Measurements from ENCODE around the gene FLNA. TPM values are rescaled to one million over a fixed set of nuclear protein-coding genes. Genes with fewer than 3 reads are reported as not detected.

The FLNA gene
- total RNA-seq, 6 donors from 2014 or later = 800 to 1,760 (median 1,298) TPM

DNA sequence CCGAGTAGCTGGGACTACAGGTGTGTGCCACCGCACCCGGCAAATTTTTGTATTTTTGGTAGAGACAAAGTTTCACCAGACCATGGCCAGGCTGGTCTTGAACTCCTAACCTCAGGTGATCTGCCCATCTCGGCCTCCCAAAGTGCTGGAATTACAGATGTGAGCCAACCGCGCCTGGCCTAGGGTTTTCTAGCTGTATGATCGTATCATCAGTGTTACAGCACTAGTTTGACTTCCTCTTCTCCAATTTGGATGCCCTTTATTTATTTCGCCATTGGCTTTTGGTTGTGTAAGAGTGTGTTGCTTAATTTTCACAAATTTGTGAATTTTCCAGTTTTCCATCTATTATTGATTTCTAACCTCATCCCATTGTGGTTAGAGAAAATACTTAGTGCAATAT lies 73.6 kb downstream of the FLNA start:
- TF ChIP-seq POLR2A (IDR thresholded peaks at IDR 0.05) (no peak), EP300 (IDR thresholded peaks at IDR 0.05) (no peak), POLR2AphosphoS5 (IDR thresholded peaks at IDR 0.05) (no peak)
- TF ChIP-seq, protein P1, sequence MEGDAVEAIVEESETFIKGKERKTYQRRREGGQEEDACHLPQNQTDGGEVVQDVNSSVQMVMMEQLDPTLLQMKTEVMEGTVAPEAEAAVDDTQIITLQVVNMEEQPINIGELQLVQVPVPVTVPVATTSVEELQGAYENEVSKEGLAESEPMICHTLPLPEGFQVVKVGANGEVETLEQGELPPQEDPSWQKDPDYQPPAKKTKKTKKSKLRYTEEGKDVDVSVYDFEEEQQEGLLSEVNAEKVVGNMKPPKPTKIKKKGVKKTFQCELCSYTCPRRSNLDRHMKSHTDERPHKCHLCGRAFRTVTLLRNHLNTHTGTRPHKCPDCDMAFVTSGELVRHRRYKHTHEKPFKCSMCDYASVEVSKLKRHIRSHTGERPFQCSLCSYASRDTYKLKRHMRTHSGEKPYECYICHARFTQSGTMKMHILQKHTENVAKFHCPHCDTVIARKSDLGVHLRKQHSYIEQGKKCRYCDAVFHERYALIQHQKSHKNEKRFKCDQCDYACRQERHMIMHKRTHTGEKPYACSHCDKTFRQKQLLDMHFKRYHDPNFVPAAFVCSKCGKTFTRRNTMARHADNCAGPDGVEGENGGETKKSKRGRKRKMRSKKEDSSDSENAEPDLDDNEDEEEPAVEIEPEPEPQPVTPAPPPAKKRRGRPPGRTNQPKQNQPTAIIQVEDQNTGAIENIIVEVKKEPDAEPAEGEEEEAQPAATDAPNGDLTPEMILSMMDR (IDR thresholded peaks at IDR 0.05) = no peak
- H3K27ac ChIP-seq = peak overlapping the region in 1 of 4 donors; percentile 20
- no peak overlapping the region for H3K4me3 ChIP-seq
- ATAC-seq (ENCODE audit: low FRiP score in 2 of 2) (no peak), DNase-seq (peak in 1 of 2 donors; percentile 47)
- no peaks in the 10 kb centered on the region for H3K36me3 ChIP-seq
- H3K9me3 ChIP-seq = no peaks in the 10 kb centered on the region
- H3K27me3 ChIP-seq = no peaks in the 10 kb centered on the region
- 79 to 93% methylated on average over 4 to 8 of the region's 8 CpGs for WGBS, 2 donors
- H3K4me1 ChIP-seq = no peaks in the 10 kb centered on the region

Small RNA genes lying within 50 kb of the gene (small RNA-seq; reads per million reads assigned to genes)
- gene SNORA70 = 0 reads per million in 4 donors

Other genes with a start within 250 kb of the FLNA start
- not detected for gene OPN1LW, start 230.4 kb downstream of the FLNA start, total RNA-seq
- gene OPN1MW, start 192.0 kb downstream of the FLNA start, total RNA-seq = not detected
- not detected for gene OPN1MW2, start 154.9 kb downstream of the FLNA start, total RNA-seq
- gene OPN1MW3, start 117.1 kb downstream of the FLNA start, total RNA-seq = not detected
- not detected for gene TEX28, start 79.5 kb downstream of the FLNA start, total RNA-seq
- gene TKTL1, start 78.8 kb downstream of the FLNA start, total RNA-seq = 1 to 10 TPM in 1 of 6 donors, under 1 TPM in 2, not detected in 3; 0.20 to 1.2 (median 0.24) TPM
- 10 to 100 TPM; 42.3 to 60.8 (median 53.6) TPM for gene EMD, start 4.7 kb upstream of the FLNA start, total RNA-seq
- 1,000 to 10,000 TPM; 1,246 to 5,225 (median 2,943) TPM for gene RPL10, start 23.7 kb upstream of the FLNA start, total RNA-seq
- gene DNASE1L1, start 34.6 kb upstream of the FLNA start, total RNA-seq = 10 to 100 TPM; 18.9 to 55.5 (median 48.2) TPM
- 100 to 1,000 TPM in 2 of 6 donors, 10 to 100 TPM in 4; 39.1 to 228 (median 49.9) TPM for gene TAFAZZIN, start 36.9 kb upstream of the FLNA start, total RNA-seq
- 100 to 1,000 TPM in 4 of 6 donors, 10 to 100 TPM in 2; 70.3 to 183 (median 108) TPM for gene ATP6AP1, start 54.0 kb upstream of the FLNA start, total RNA-seq
- gene GDI1, start 62.5 kb upstream of the FLNA start, total RNA-seq = 100 to 1,000 TPM in 2 of 6 donors, 10 to 100 TPM in 4; 81.2 to 237 (median 96.0) TPM
- gene FAM50A, start 69.5 kb upstream of the FLNA start, total RNA-seq = 100 to 1,000 TPM in 1 of 6 donors, 10 to 100 TPM in 5; 59.0 to 144 (median 72.7) TPM
- 100 to 1,000 TPM in 1 of 6 donors, 10 to 100 TPM in 4, 1 to 10 TPM in 1; 7.9 to 195 (median 36.3) TPM for gene PLXNA3, start 83.6 kb upstream of the FLNA start, total RNA-seq
- gene LAGE3, start 104.6 kb upstream of the FLNA start, total RNA-seq = 10 to 100 TPM; 16.6 to 25.4 (median 20.2) TPM
- gene UBL4A, start 112.0 kb upstream of the FLNA start, total RNA-seq = 10 to 100 TPM; 13.6 to 52.2 (median 43.8) TPM
- gene SLC10A3, start 116.0 kb upstream of the FLNA start, total RNA-seq = 10 to 100 TPM; 16.8 to 33.4 (median 28.7) TPM
- gene FAM3A, start 141.6 kb upstream of the FLNA start, total RNA-seq = 10 to 100 TPM; 41.0 to 67.1 (median 49.3) TPM
- gene G6PD, start 172.2 kb upstream of the FLNA start, total RNA-seq = 100 to 1,000 TPM in 2 of 6 donors, 10 to 100 TPM in 4; 50.4 to 112 (median 81.7) TPM
- 10 to 100 TPM; 11.1 to 46.3 (median 39.7) TPM for gene IKBKG, start 173.0 kb upstream of the FLNA start, total RNA-seq
- gene CTAG1A, start 210.5 kb upstream of the FLNA start, total RNA-seq = not detected
- not detected for gene CTAG1B, start 244.6 kb upstream of the FLNA start, total RNA-seq